Activated T-cell treated with anti-CD3 and anti-CD28 coated beads, Interleukin-2, amount 50 U/mL, for 48 hours (primary cell): Measurements from ENCODE around the gene WRAP53.

Source experiments
- DNase-seq, 2 experiments: peaks; one replicate each; pipeline ENCODE4 v3.0.0-alpha.2; 2020

The WRAP53 gene

DNA sequence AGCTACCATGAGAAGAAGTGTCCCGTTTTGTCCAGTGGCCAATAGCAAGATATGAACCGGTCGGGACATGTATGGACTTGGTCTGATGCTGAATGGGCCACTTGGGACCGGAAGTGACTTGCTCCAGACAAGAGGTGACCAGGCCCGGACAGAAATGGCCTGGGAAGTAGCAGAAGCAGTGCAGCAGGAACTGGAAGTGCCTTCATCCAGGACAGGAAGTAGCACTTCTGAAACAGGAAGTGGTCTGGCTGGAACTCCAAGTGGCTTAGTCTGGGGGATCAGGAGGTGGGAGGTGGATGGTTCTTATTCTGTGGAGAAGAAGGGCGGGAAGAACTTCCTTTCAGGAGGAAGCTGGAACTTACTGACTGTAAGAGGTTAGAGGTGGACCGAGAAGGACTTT, 22.0 kb downstream of the WRAP53 start:
- DNase-seq = no peak

DNA sequence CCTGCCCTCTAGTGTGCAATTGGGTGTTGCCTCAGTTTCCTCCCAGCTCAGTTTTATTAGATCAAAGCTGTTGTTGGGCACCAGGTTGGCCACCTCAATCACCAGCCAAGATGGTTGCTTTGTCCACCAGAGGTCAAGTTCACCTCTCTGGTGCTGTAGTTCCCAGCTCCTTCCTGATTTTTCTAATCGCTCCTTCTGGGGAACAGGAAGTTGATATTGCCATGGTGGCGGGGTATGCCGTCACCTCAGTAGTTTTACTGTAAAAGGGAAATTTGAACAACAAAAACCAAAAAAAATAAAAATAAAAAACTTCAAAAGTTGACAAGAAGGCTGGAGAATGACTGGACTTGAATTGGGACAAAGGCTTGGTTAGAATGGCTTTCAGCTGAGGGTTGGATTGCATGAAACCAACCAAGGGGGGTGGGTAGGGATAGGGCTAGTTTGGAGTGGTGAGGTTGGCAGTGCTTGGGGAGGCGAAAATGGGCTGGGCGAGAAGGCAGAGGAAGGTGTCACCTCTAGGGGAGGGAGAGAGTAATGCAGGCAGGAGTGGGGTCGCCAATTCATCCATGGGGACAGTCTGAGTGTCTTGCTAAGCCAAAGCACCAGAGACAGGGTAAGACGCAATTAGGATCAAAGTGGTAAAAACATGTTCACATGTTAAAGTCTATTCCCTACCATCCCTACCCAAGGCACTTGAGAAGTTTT, 22.9 kb downstream of the WRAP53 start:
- DNase-seq = peak in 1 of 2 experiments; percentile 38

DNA sequence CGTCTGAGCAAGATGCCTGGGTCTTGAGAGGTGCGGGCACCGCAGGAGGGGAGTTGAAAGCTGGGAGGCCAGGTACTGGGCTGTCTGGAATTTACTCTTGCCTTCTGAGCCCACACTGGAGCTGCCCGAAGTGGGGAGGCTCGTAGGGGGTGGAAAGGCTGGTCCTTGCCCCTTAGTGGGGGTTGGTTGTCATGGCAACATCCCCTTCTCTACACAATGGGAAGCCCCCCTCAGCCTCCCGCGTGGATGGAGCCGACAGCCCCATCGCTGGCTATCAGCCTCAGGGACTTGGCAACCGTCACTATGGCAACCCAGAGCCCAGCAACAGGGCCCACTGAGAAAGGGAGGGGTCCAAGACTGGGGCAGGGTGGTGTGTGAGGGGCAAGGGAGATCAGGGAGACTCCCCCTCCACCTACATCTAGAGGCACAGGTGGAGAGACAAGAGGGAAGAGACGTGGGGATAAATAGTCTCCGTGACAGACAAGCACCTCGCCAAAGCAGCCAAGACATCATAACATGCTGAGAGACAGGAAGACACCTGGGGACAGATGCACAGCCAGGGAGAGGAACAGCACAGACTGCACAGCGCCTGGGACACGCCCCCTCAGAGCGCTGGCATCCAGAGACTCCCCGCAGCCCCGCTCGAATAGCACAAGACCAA, 24.0 kb downstream of the WRAP53 start:
- DNase-seq = no peak

DNA sequence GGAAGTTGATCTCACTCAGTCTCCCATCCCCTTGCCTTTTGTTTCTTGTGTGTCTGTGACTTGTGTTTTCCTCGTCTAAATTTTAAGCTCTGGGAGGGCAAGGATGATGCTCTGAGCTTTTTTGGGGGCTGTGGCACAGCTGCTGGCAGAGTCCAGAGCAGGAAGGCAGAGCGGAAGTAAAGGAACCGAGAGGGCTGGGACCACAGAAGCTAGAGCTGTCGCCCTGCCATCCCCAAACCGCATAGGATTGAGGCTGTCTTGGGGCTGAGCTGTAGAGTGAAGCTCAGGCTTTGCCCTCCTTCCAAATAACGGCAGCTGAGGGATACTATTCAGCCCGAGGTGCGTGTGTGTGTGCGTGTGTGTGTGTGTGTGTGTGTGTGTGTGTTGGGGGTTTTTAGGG, 25.5 kb downstream of the WRAP53 start:
- DNase-seq = no peak

DNA sequence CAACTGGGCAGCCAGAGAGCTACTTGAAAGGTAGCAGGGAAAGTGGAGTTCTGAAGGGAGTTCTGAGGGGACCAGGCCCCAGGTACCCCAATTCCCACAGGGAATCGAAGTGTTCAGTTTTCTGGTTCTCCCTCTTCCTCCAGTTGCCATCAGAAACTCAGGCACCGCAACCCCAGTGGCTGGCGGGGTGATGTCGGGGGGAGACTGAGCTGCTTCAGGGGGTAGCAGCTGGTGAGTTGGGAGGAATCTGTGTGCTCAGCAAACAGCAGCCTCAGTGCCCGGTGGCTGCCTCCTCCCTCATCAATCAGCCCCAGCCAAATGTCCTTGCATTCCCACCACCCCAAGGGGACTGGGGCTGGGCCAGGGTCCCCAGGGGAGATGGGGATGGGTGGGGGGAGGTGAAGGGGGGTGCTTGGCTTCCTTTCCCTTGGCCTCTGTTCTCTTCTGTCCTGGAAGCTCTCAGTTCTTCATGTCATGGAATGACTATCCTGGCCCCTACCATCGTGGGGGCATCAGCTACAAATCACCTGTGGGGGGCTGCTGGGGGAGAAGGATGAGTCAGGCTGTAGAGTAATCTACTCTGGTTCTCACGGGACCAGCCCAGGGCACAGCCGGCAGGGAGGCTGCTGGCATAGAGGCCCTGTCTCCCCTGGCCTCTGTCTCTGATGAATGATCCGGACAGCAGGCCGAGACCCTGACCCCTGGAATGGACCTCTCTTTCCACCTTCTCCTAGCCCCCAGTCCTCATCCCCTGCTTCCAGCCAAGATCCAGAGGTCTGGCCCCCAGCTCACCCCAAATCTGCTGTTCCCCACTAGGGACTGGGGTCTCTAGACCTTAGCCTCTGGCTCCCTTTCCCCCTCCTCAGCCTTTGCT, 26.7 kb downstream of the WRAP53 start:
- no peak for DNase-seq

DNA sequence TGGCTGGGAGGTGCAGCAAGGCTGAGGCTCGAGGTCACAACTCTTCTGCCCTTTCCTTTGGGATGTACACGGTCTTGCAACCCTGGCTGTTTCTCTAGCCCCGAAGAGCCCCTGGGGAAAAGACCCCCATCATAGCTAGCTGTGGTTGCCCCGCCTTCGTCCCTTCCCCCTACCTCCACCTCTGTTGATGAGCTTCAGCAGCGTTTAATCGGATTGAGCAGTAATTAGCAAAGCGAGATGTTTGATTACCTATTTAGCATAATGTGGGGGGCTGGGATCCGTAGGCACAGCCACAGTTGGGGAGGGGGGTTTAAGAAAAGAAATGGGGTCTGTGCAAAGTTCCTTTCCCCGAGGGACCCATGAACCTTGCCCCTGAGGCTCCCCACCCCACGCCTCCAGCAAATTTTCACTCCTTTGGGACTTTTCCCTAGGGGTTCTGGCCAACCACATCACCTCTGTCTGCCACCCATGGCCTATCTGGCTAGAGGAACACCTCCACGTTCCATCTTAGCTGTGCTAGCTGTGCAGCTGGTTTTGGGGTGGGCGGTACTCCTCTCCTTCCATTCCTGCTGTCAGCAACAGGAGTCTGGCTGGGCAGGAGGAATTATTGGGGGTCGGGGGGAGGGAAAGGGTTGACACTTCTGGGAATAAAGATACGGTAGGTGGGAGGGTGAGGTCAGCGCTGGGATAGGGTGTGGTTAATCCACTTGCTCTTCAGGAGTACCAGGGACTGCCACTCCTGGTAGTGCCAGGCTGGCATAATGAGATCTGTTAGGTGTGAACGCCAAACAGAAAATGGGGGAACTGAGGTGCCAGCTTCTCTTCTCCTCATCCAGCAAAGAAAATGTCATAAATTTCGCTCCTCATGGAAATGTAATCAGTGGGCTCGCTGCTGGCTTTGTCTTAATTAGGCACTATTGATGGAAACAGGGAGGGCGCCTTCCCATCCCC, 27.9 kb downstream of the WRAP53 start:
- DNase-seq = no peak

DNA sequence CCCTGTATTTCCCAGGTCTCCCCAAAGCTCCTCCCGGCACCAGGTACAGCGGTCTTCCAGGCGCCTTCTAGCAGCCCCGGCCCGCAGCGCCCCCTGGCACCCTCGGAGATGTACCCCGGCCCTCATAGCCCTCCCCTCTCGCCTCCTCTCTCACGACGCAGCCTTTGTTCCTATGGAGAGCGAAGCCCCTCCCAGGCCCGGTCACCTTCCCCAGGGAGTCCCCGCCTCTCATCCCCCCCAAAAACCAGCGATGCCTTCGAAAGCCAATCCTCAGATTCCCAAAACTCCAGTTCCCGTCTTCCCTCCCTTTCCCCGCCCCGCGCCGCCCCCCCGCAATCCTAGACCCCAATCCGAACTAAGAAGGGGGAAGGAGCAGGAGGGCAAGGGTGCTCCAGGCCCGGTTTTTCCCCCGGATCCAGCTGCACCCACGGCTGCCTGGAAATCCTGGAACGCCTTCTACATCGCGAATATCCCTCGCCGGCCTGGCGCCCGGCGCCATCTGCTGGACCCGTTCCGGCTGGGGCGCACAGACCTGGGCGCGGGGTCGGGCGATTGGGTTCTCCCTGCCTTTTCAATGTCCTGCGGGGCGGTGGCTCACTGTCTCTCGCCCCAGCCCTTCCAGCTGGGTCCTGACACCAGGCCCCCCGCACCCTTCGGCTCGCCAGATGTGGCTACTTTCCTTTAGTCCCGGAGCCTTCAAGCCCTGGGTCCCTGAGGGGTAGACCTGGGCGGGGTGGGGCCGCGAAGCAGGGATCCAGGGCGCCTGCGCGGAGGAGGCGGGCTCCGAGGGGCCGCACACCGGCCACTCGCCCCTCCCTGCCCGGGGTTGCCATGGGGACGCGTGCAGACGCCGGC, 28.9 kb downstream of the WRAP53 start, which contains the start of gene DNAH2:
Gene DNAH2, plus strand, starts transcription at position 844 of the 855 bp plus-strand sequence. CDS start 1,991 bp downstream, outside the sequence.
- DNase-seq = peak; percentile 71 to 78

DNA sequence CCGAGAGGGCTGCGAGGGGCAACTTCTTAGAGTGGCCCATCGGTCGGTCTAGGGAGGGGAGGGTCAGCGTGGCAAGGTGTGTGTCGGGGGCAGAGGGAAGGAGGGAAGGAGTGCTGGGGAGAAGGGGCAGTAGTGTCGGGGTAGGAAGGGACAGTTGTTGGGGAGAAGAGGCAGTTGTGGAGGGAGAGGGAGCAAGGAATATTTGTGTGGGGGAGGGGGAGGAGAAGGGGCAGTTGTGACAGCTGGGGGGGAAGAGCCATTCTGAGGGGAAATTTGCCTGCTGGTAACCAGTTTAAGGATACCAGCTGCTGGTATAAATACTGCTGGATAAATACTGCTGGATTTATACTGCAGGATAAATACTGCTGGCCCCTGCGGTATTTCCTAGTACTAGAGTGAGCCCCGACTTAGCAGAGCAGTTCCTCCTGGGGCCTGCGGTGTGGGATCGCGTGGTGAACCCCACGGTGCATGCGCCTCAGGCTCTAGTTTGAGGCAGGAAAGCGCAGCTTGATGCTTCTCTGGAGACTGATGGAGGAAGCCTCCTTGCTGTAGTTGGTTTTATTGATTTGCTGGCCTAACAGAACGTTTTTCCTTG, 29.6 kb downstream of the WRAP53 start:
- peak in 1 of 2 experiments; percentile 35 for DNase-seq

DNA sequence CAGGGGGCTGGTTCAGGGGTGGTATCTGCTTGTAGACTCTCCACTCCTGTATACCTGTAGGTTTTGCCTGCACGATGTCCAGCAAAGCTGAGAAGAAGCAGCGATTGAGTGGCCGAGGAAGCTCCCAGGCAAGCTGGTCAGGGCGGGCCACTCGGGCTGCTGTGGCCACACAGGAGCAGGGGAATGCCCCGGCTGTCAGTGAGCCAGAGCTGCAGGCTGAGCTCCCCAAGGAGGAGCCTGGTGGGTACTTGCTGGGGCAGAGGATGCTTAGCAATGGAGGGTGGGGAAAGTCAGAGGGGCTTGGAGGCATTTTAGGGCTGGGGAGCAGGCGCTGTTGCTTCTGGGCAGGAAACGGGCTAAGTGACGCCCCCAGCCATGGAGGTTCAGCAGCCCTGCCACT, 31.4 kb downstream of the WRAP53 start:
- DNase-seq = no peak

DNA sequence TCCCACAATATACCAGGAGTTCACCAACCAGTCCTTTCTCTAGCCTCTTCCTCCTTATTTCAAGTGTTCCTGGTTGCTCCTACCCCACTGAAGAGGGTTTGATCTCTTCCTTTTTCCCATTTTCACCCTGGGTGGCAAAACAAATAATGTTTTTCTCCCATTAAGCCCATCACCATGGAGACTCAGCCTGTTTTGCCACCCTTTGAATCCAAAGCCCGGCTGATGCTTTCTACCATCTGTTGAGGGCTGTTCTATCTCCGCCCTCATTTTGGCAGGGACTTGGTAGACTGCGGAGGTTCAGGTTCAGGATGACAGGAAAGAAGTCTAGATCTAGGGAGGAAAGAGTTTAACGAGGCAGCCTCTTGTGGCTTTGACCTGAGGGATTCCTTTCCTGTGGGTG, 31.8 kb downstream of the WRAP53 start:
- DNase-seq = no peak

DNA sequence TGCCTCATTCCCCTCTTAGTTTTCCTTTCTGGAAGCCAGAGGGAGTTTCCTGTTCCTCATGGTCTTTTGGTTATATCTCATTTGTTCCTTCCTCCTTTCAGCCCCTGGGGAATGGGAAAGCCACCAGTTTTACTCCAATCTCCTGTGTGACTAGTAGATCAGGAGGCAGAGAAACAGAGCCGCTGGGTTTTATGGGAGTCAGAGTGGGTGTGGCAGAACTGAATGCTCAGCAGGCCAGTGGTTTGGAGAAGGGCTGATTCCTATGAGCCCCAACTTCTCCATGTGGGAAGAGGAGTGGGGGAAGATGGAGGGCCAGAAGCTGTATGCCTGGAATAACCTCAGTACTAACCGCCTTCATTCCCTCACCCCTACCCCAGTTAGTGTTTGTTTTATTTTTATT, 33.3 kb downstream of the WRAP53 start:
- DNase-seq = no peak

DNA sequence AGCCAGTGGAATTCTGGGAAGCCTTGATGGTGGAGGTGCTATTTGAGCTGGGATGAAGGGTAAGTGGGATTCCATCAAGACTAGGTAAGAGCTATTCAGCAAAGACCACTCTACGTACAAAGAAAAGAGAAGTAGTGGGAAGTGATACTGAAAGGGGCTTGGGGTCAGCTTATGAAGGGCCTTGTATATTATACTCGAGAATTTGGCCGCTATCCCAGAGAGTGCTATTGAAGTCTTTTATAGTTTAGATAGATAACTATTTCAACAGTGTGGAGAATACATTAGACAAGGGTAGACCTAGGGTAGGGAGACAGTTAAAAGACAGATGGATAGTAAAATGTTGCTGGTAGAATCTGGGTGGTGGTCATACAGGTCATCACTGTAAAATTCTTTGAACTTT, 39.6 kb downstream of the WRAP53 start:
- no peak for DNase-seq

DNA sequence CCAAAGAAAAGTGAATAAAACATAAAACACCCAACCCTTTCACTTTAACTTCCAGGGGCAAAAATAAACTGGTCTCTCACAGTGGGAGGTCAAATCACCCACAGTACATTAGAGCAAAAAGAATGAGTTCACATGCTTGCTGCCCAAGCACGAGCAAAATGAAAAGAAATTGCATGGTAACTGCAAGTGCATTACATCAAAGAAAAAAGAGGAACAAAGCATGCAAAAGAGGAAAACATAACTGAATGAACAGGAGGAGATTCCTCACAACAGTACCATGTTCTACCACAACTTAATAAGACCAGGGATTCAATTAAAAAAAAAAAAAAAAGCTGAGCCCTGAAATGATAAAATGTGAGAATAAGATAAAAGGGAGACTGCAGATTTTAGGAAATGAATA, 41.5 kb downstream of the WRAP53 start:
- DNase-seq = no peak

DNA sequence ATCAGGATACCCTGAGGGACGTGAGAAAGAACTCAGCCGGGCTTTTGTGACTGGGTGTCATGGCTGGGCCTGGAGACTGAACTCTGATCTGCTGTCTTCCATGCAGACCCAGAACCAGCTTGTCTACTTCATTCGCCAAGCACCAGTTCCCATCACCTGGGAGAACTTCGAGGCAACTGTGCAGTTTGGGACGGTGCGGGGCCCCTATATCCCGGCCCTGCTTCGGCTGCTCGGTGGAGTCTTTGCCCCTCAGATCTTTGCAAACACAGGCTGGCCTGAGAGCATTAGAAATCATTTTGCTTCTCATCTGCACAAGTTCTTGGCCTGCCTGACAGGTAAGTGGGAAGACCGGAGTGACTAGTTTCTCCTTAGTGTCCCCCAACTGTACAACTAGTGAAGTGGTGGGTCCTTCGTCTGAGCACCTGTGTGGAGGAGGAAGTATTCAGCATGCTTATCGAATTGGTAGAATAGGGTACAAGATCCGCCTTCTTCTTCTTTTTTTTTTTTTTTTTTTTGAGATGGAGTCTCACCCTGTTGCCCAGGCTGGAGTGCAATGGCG, 44.8 kb downstream of the WRAP53 start:
- no peak for DNase-seq

DNA sequence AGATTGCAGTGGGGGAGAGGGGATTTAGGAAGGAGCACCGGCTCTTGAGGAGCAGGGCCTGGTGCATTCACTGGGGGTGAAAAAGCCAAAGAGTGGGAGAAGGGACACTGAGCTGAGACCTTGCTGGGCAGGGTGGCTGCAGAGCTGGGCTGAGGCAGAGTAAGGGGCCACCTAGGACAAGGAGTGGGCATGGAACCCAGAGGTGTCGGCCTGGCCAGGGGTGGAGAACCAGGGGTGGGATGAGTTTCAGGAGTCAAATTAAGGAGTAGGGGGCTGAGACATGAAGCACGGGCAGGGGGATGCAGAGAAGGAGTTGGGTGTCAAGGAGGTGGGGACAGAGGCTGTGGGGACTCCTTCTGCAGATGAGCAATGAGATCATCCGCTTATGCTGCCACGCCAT, 49.3 kb downstream of the WRAP53 start:
- no peak for DNase-seq

DNA sequence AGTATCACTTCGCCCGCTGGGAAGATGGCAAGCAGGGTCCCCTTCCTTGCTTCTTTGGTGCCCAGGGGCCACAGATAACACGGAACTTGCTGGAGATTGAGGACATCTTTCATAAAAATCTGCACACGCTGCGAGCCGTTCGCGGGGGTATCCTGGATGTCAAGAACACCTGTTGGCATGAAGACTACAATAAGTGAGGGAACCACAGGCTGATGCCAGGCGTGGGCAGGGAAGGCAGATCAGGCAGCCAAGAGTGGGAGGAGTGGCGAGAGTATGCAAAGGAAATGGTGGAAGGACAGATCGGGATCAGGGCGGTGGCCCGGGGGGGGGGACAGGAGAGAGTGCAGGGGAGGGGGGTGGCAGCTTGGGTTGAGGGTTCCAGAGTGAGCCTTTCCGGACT, 51.5 kb downstream of the WRAP53 start:
- DNase-seq = no peak

DNA sequence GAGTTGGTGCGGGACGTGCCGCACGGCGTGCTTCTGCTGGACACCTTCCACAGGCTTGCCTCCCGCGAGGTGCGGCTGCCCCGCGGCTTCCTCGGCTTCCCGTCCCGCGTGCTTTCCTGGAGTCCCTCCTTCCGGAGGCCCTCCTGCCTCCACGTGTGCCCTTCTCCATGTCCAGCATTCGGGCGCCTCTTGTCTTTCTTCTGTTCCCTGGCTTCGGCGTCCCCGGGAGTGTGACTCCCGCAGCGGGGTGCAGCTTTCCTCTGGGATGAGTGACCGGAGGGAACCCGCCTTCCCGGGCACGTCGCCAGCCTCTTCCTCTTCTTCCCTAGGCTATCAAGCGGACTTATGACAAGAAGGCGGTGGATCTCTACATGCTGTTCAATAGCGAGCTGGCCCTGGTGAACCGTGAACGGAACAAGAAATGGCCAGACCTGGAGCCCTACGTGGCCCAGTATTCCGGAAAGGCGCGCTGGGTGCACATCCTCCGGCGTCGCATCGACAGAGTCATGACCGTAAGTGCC, 52.3 kb downstream of the WRAP53 start:
- DNase-seq = no peak

DNA sequence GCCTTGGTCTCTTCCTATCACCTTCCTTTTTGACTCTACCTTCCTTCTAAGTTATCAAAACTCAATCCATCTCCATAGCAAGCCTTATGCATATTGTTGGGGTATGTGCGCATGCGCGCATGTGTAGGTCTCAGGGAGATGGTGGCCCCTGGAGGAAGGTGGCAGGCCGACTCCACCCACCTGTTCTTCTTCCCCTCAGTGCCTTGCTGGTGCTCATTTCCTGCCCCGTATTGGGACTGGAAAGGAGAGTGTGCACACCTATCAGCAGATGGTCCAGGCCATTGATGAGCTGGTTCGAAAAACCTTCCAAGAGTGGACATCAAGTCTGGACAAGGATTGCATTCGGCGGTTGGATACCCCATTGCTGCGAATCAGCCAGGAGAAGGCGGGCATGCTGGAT, 54.5 kb downstream of the WRAP53 start:
- DNase-seq = no peak

DNA sequence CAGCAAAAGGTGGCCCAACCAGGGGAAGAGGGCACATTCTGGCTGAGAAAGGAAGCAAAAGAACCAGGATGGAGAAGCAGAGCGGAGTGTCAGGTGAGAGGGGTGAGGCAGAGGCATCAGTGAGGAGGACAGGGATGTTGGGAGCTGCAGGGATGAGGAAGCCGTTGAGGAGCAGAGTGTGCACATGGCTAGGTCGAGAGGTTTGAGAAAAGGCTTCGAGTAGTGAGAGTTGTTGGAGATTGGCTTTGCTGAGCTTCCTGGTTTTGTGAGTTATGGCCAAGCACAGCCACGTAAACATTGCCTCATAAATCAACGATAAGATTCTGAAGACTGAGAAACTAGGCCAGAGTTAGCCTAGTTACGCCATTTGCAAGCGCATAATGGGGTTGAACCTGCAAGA, 56.1 kb downstream of the WRAP53 start:
- no peak for DNase-seq

DNA sequence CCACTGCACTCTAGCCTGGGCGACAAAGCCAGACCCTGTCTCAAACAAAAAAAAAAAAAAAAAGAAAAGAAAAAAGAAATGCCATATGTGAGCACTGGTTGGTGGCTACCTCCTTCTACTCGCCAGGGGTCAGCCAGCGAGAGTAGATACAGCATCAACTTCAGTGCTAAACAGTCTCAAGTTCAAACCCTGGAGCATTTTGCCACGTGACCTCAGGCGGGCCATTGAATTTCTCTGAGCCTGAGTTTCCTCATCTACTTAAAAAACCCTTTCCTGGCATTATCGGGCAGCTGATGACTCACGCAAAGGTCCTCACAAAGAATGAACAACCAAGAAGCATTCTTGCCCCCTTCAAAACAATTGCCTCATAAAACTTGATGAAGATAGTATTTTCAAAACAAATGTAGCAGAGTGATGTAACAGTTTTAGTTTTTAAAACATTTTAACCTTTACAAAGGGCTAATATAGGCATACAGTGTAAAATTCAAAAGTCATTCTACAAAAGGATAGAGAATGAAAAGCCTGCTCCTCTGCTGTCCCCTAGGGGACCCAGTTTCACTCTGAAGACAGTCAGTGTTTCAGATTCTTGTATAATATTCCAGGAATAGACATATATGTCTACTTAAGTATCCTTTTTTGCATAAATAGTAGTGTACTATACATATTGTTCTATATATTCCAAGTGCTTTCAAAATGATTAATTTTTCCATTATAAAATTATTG, 57.6 kb downstream of the WRAP53 start:
- no peak for DNase-seq
